Measurements from ENCODE around the gene COPS7A.

GRCh38 chr12:6773590-6774351 lies 49.9 kb downstream of the COPS7A start:
- TF ChIP-seq REPIN1 (tag by site-specific recombination; IDR thresholded peaks at IDR 0.05; ENCODE audit: low read depth) (no peak), SP2 (tag by site-specific recombination; IDR thresholded peaks at IDR 0.05) (no peak), ZBTB11 (tag by site-specific recombination; conservative IDR thresholded peaks at IDR 0.05; ENCODE audit: low read depth) (no peak), CTCF (tag by site-specific recombination; IDR thresholded peaks at IDR 0.05) (no peak), ATF2 (tag by site-specific recombination; IDR thresholded peaks at IDR 0.05; ENCODE audit: low read depth) (no peak), YY1 (tag by site-specific recombination; IDR thresholded peaks at IDR 0.05) (no peak), KLF17 (tag by site-specific recombination; IDR thresholded peaks at IDR 0.05) (no peak), ZNF175 (tag by site-specific recombination; IDR thresholded peaks at IDR 0.05) (no peak), ZNF114 (tag by site-specific recombination; IDR thresholded peaks at IDR 0.05) (no peak), ZNF350 (tag by site-specific recombination; IDR thresholded peaks at IDR 0.05) (no peak), ZNF48 (tag by site-specific recombination; IDR thresholded peaks at IDR 0.05) (no peak), ZNF549 (tag by site-specific recombination; IDR thresholded peaks at IDR 0.05) (no peak), ZNF211 (tag by site-specific recombination; IDR thresholded peaks at IDR 0.05; ENCODE audit: low read depth) (no peak)
